ENCODE measurements around the gene MRPL58.

Gene MRPL58

GRCh38 chr17:75048249-75048878 lies 35.9 kb downstream of the MRPL58 start:
- DNase-seq = no peak

GRCh38 chr17:75049057-75049456 lies 36.6 kb downstream of the MRPL58 start:
- DNase-seq = no peak

- no peak for DNase-seq
These were observed 37.2 kb downstream of the MRPL58 start for GRCh38 chr17:75049706-75050105.

GRCh38 chr17:75051941-75052340 lies 39.5 kb downstream of the MRPL58 start:
- DNase-seq = no peak

GRCh38 chr17:75059369-75060345 lies 47.2 kb downstream of the MRPL58 start:
- no peak for DNase-seq

- DNase-seq = no peak
These were observed 48.1 kb downstream of the MRPL58 start for GRCh38 chr17:75060434-75061054.

- no peak for DNase-seq
These were observed 48.6 kb downstream of the MRPL58 start for GRCh38 chr17:75061055-75061438.

- DNase-seq = no peak
These were observed 49.1 kb downstream of the MRPL58 start for GRCh38 chr17:75061618-75062017.

GRCh38 chr17:75063201-75063600 lies 50.7 kb downstream of the MRPL58 start:
- no peak for DNase-seq

GRCh38 chr17:75063626-75064025 lies 51.2 kb downstream of the MRPL58 start:
- DNase-seq = no peak

GRCh38 chr17:75064040-75064439 lies 51.6 kb downstream of the MRPL58 start:
- no peak for DNase-seq

GRCh38 chr17:75064460-75064859 lies 52.0 kb downstream of the MRPL58 start:
- DNase-seq = no peak

- no peak for DNase-seq
These were observed 52.5 kb downstream of the MRPL58 start for GRCh38 chr17:75064867-75065561.

- no peak for DNase-seq
These were observed 53.2 kb downstream of the MRPL58 start for GRCh38 chr17:75065562-75066151.

- no peak for DNase-seq
These were observed 55.4 kb downstream of the MRPL58 start for GRCh38 chr17:75067856-75068255.

GRCh38 chr17:75068750-75069149 lies 56.3 kb downstream of the MRPL58 start:
- no peak for DNase-seq

GRCh38 chr17:75069783-75070182 lies 57.3 kb downstream of the MRPL58 start:
- DNase-seq = no peak

All from NCI-H187 treated with DMSO at 0.1 percent for 48 hours (cell line).